Cardiac fibroblast (primary cell): ENCODE measurements around the gene PCDHGA7.
A peak's percentile ranks its signal among the peaks of the same experiment; 100 is the strongest.
"Not testable (repeated sequence)": the region's sequence is repeated elsewhere in the genome, so short reads cannot be mapped to it uniquely, and the experiment has no call there.

Experiments
- DNase-seq, 2 donors: peaks; one replicate each; pipeline versions ENCODE4 v3.0.0 to v3.0.0-alpha.2; 2010; ENCODE audit warnings: low read depth in 2 of 2
- H3K4me3 ChIP-seq, 2 donors: replicated peaks in 1 of 2; 1 replicate in 1 of 2; 2 replicates in 1 of 2; pipeline ENCODE4 v1.5.1; 2011; ENCODE audit warnings: low read depth in 2 of 2, low read length in 2 of 2, mild to moderate bottlenecking in 2 of 2, moderate library complexity in 1 of 2
- TF ChIP-seq, protein P1 (sequence below): IDR thresholded peaks from one replicate; pipeline ENCODE4 v1.5.1; 2011; ENCODE audit warnings: low read depth, mild to moderate bottlenecking, low read length, inconsistent platforms

Gene PCDHGA7

DNA sequence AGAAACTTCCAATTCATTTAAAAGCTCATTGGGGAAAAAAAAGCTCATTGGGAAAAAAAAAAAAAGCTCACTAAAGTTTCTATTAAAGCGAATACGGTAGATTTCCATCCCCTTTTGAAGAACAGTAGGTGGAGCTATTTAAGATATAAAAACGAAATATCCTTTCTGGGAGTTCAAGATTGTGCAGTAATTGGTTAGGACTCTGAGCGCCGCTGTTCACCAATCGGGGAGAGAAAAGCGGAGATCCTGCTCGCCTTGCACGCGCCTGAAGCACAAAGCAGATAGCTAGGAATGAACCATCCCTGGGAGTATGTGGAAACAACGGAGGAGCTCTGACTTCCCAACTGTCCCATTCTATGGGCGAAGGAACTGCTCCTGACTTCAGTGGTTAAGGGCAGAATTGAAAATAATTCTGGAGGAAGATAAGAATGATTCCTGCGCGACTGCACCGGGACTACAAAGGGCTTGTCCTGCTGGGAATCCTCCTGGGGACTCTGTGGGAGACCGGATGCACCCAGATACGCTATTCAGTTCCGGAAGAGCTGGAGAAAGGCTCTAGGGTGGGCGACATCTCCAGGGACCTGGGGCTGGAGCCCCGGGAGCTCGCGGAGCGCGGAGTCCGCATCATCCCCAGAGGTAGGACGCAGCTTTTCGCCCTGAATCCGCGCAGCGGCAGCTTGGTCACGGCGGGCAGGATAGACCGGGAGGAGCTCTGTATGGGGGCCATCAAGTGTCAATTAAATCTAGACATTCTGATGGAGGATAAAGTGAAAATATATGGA is 48.0 kb downstream of the PCDHGA7 start, which contains the start of gene PCDHGA12:
PCDHGA12 (plus strand) TSS at position 176 of the 782 bp plus-strand sequence; CDS start at position 429, 253 bp downstream.
- peak; percentile 96 to 97 for DNase-seq
- peak within 1 kb of the TSS; percentile 43 to 55 for H3K4me3 ChIP-seq
- TF ChIP-seq, protein P1, sequence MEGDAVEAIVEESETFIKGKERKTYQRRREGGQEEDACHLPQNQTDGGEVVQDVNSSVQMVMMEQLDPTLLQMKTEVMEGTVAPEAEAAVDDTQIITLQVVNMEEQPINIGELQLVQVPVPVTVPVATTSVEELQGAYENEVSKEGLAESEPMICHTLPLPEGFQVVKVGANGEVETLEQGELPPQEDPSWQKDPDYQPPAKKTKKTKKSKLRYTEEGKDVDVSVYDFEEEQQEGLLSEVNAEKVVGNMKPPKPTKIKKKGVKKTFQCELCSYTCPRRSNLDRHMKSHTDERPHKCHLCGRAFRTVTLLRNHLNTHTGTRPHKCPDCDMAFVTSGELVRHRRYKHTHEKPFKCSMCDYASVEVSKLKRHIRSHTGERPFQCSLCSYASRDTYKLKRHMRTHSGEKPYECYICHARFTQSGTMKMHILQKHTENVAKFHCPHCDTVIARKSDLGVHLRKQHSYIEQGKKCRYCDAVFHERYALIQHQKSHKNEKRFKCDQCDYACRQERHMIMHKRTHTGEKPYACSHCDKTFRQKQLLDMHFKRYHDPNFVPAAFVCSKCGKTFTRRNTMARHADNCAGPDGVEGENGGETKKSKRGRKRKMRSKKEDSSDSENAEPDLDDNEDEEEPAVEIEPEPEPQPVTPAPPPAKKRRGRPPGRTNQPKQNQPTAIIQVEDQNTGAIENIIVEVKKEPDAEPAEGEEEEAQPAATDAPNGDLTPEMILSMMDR, result peak; percentile 78

DNA sequence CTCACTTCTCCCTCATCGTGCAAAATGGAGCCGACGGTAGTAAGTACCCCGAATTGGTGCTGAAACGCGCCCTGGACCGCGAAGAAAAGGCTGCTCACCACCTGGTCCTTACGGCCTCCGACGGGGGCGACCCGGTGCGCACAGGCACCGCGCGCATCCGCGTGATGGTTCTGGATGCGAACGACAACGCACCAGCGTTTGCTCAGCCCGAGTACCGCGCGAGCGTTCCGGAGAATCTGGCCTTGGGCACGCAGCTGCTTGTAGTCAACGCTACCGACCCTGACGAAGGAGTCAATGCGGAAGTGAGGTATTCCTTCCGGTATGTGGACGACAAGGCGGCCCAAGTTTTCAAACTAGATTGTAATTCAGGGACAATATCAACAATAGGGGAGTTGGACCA is 48.7 kb downstream of the PCDHGA7 start:
- peak; percentile 56 to 59 for DNase-seq
- peak overlapping the region; percentile 43 to 55 for H3K4me3 ChIP-seq
- TF ChIP-seq, protein P1, result no peak

DNA sequence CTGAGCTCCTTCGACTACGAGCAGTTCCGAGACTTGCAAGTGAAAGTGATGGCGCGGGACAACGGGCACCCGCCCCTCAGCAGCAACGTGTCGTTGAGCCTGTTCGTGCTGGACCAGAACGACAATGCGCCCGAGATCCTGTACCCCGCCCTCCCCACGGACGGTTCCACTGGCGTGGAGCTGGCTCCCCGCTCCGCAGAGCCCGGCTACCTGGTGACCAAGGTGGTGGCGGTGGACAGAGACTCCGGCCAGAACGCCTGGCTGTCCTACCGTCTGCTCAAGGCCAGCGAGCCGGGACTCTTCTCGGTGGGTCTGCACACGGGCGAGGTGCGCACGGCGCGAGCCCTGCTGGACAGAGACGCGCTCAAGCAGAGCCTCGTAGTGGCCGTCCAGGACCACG is 49.8 kb downstream of the PCDHGA7 start:
- not testable (repeated sequence) for H3K4me3 ChIP-seq, DNase-seq

DNA sequence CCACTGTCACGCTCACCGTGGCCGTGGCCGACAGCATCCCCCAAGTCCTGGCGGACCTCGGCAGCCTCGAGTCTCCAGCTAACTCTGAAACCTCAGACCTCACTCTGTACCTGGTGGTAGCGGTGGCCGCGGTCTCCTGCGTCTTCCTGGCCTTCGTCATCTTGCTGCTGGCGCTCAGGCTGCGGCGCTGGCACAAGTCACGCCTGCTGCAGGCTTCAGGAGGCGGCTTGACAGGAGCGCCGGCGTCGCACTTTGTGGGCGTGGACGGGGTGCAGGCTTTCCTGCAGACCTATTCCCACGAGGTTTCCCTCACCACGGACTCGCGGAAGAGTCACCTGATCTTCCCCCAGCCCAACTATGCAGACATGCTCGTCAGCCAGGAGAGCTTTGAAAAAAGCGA is 50.2 kb downstream of the PCDHGA7 start:
- DNase-seq, H3K4me3 ChIP-seq: not testable (repeated sequence)

DNA sequence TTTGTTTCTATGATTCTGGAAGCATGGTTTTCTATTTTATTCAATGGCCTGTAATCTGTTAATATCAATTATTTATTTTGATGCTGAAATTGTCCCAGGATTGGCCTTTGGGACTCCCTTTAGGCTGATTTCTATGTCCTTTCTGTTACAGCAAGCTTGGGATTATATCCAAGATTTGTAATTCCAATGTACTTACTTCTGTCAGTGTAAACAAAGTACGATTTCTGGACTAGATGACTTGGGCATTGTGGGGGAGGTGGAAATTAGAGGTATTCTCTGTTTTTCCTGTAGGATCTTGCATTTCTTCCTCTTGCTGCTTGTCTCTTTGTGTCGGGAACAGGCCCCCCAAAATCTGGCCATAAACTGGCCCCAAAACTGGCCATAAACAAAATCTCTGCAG is 51.5 kb downstream of the PCDHGA7 start:
- peak in 1 of 2 donors; percentile 25 for DNase-seq
- TF ChIP-seq, protein P1, result no peak
- no peak overlapping the region for H3K4me3 ChIP-seq
